ENCODE data around the gene NUDT1. TPM values are rescaled to one million over a fixed set of nuclear protein-coding genes. Genes with fewer than 3 reads are reported as not detected.

The NUDT1 gene
- total RNA-seq, 1 experiment from 2014 or later: 84.7 TPM

- no peak overlapping the region for H3K14ac ChIP-seq (ENCODE audit: insufficient read depth, low read length)
- no peak overlapping the region for H3K56ac ChIP-seq (ENCODE audit: insufficient read length, low read depth, low read length)
- H2AFZ ChIP-seq (ENCODE audit: low read length): no peak overlapping the region
- Mint-ChIP-seq H3K27ac (no peak overlapping the region), H3K4me3 (no peak overlapping the region), H3K9me3 (peaks cover 0 to 2% of the 10 kb centered on the region in 2 experiments; a peak in 1 of 5 replicates), H3K27me3 (ENCODE audit: low read depth) (peaks cover 2% of the 10 kb centered on the region), H3K36me3 (ENCODE audit: insufficient read depth in 1 of 3, low read depth in 3 of 3) (peaks cover 56 to 91% (median 82%) of the 10 kb centered on the region in 3 experiments), H3K4me1 (no peaks in the 10 kb centered on the region)
- no peak overlapping the region for H3K9ac ChIP-seq (ENCODE audit: extremely low read depth, insufficient read length, low read length)
- no peak overlapping the region for H3K27ac ChIP-seq (ENCODE audit: insufficient read length, low read depth, low read length)
- H3K79me1 ChIP-seq (ENCODE audit: insufficient read depth, low read depth, low read length, poor library complexity, severe bottlenecking): no peaks in the 10 kb centered on the region
- no peaks in the 10 kb centered on the region for H3K23me2 ChIP-seq (ENCODE audit: insufficient read length, low read depth, low read length, poor library complexity, severe bottlenecking)
- no peak overlapping the region for H4K8ac ChIP-seq (replicated peaks; ENCODE audit: insufficient read length, low read depth, low read length)
- no peak overlapping the region for H2BK120ac ChIP-seq (ENCODE audit: low read depth, low read length, poor library complexity, severe bottlenecking)
- no peak for DNase-seq
- H2AK5ac ChIP-seq (ENCODE audit: insufficient read length, low read length): no peak overlapping the region
- H3K27me3 ChIP-seq (ENCODE audit: insufficient read depth, low read length): no peaks in the 10 kb centered on the region
- no peak overlapping the region for H4K5ac ChIP-seq (ENCODE audit: insufficient read length, low read depth, low read length)
- no peak overlapping the region for H3K23ac ChIP-seq (ENCODE audit: insufficient read length, low read depth, low read length)
- no peak overlapping the region for H2BK20ac ChIP-seq (ENCODE audit: low read depth, low read length, poor library complexity, severe bottlenecking)
- TF ChIP-seq CTCF (conservative IDR thresholded peaks at IDR 0.05): no peak
- no peak overlapping the region for H2BK15ac ChIP-seq (ENCODE audit: low read depth, low read length)
- no peak overlapping the region for H3K4ac ChIP-seq (ENCODE audit: low read depth, low read length)
- no peak overlapping the region for H2BK5ac ChIP-seq (ENCODE audit: insufficient read length, low read length)
- H2BK12ac ChIP-seq (ENCODE audit: insufficient read length, low read depth, low read length): no peak overlapping the region
- H3K18ac ChIP-seq (ENCODE audit: insufficient read length, low read depth, low read length): no peak overlapping the region
- H3K4me1 ChIP-seq (ENCODE audit: insufficient read depth, low read length): no peaks in the 10 kb centered on the region
- WGBS (ENCODE audit: extremely low coverage, insufficient read length, low lambda C conversion rate): no CpG with 5 or more reads among the region's 19 CpGs
- no peak overlapping the region for H3K4me2 ChIP-seq (ENCODE audit: insufficient read depth, insufficient read length, low read length)
- no peaks in the 10 kb centered on the region for H3K79me2 ChIP-seq (ENCODE audit: insufficient read depth, low read length)
- no peaks in the 10 kb centered on the region for H4K20me1 ChIP-seq (ENCODE audit: control insufficient read depth, insufficient read depth, insufficient read length)
- no peak overlapping the region for H3T11ph ChIP-seq (ENCODE audit: low read length)
- no peaks in the 10 kb centered on the region for H3K9me3 ChIP-seq (ENCODE audit: control insufficient read depth, low read depth, low read length)
- H4K91ac ChIP-seq (ENCODE audit: insufficient read length, low read depth, low read length): no peak overlapping the region
Observed at GRCh38 chr7:2217716-2218443, 24.1 kb upstream of the NUDT1 start.
